Retinal pigment epithelial cell (primary cell): ENCODE measurements around the gene KIF3C.
"Not testable (repeated sequence)": the region's sequence is repeated elsewhere in the genome, so short reads cannot be mapped to it uniquely, and the experiment has no call there.

Experiments
- DNase-seq: peaks from one replicate; pipeline ENCODE4 v3.0.0-alpha.2; 2010; ENCODE audit warnings: low read depth
- H3K4me3 ChIP-seq: 2 replicates; pipeline ENCODE4 v1.5.1; 2011; ENCODE audit warnings: mild to moderate bottlenecking, low read length, control low read depth, moderate library complexity
- TF ChIP-seq, protein P1 (sequence below): conservative IDR thresholded peaks from 2 replicates; pipeline ENCODE4 v1.5.1; 2011; ENCODE audit warnings: low read depth, low read length, control low read depth, inconsistent platforms

KIF3C gene

DNA sequence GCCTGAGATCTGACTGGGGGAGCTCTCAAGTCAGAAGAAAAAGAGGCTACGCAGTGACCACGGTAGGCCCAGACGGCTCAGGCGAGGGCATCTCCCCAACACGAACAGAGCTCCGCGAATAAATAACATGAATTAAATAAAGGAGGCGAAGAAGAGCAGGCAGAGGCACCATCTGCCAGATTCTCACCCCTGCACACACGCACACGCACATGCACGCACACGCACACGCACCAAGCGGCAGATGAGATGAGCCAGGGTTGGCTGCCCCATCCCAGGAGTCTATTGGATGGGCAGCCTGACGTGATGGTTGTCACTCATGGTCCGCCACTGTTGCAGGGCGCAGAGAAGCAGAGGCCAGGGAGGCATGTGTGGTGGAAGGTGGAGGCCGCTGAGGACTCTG lies 53.6 kb downstream of the KIF3C start:
- TF ChIP-seq, protein P1, sequence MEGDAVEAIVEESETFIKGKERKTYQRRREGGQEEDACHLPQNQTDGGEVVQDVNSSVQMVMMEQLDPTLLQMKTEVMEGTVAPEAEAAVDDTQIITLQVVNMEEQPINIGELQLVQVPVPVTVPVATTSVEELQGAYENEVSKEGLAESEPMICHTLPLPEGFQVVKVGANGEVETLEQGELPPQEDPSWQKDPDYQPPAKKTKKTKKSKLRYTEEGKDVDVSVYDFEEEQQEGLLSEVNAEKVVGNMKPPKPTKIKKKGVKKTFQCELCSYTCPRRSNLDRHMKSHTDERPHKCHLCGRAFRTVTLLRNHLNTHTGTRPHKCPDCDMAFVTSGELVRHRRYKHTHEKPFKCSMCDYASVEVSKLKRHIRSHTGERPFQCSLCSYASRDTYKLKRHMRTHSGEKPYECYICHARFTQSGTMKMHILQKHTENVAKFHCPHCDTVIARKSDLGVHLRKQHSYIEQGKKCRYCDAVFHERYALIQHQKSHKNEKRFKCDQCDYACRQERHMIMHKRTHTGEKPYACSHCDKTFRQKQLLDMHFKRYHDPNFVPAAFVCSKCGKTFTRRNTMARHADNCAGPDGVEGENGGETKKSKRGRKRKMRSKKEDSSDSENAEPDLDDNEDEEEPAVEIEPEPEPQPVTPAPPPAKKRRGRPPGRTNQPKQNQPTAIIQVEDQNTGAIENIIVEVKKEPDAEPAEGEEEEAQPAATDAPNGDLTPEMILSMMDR: no peak
- no peak overlapping the region for H3K4me3 ChIP-seq
- DNase-seq: no peak

DNA sequence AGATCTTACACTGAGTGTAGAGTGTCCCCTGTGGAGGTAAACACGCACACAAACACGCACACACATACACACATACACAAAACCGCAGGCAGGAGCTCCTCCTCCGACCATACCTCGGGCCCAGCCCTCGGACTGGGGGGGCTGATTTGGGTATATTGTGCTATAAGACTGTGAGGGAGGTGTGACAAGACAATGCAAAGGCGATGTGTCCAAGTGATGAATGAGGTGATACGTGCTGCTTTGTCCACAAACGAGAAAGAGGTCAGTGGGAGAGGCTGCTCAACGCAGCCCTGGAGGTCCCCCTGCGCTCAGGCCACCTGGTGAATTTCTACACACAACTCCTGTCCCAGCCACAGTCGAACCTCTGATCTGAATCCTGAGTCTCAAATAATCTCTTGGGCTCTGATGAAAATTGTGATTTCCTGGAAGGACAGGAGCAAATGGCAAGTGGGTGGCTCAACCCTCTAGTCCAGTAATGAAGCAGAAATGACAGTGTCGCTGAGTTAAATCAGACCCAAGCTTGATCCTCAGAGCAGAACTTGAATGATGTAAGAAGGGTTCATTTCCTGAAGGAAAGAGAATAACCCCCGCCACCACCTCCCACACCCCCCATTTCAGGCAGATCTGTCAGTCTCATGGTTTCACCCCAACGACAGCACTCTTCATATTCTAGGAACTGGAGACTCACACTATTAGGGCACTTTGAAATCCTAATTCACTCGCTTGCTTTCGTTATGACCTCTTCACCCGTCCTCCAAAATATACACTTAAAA lies 55.1 kb downstream of the KIF3C start:
- DNase-seq: no peak
- no peak overlapping the region for H3K4me3 ChIP-seq
- TF ChIP-seq, protein P1: no peak

DNA sequence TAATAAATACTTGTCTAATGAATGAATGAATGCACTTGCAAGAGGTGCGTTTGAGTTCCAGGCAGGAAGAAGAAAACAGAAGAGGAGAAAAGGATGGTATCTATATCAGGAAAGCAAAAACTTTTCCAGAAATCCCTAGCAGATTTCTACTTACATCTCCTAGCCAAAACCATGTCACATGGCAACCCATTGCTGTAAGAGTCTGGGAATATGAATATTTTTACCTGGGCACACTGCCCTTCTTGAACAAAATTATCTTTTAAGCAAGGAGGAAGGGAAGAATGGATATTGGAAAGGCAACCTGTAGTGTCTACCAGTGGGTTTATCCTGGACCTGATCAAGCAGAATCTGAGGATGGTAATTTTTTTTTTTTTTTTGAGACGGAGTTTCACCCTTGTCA lies 59.8 kb downstream of the KIF3C start:
- H3K4me3 ChIP-seq: no peak overlapping the region
- DNase-seq: no peak
- TF ChIP-seq, protein P1: no peak

DNA sequence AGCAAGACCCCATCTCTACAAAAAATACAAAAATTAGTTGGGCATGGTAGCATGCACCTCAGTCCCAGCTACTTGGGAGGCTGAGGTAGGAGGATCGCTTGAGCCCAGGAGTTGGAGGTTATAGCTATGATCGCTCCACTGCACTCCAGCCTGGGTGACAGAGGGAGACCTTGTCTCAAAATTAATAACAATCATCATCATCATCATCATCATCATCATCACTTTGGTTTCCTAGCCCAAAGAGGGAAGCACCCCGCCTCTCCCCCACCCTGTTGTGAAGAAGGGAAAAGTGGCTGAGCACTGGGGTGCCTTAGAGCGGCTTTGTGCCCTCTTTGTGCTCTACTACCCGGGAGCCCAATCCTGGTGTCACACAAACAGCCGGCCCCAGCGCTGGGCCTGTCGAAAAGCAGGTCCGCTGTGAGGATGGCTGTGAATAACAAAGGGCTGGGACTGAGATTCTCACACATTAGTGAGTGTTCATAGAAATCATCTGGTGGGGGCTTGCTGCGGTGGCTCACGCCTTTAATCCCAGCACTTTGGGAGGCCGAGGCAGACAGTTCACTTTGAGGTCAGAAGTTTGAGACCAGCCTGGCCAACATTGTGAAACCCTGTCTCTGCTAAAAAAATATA lies 61.4 kb downstream of the KIF3C start:
- TF ChIP-seq, protein P1: no peak
- no peak for DNase-seq
- H3K4me3 ChIP-seq: no peak overlapping the region

DNA sequence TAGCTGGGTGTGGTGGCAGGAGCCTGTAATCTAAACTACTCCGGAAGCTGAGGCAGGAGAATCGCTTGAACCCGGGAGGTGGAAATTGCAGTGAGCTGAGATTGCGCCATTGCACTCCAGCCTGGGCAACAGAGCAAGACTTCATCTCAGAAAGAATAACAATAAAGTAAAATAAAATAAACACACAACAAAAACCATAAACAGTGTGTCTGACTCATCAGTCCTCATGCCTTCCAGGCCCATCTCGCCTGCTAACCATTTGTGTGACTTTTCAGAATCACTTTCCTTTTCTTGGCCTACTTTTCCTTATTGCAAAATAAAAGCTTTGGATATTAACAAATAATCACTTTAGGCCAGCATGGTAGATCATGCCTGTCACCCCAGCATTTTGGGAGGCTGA lies 62.0 kb downstream of the KIF3C start:
- TF ChIP-seq, protein P1: no peak
- no peak overlapping the region for H3K4me3 ChIP-seq
- DNase-seq: no peak

DNA sequence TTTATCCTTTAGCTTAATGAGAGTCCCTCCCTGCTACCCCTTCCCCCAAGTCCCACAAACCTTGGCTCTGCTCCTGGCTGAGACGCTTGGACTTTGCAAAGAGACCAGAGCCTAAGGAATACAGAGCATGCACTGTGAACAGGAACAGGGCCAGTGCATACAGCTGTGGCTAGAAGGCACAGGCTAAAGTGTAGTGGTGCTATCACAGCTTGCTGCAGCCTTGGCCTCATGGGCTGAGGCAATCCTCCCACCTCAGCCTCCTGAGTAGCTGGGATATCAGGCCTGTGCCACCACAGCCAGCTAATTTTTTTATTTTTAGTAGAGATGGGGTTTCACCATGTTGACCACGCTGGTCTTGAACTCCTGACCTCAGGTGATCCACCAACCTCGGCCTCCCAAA lies 64.5 kb downstream of the KIF3C start:
- H3K4me3 ChIP-seq: no peak overlapping the region
- DNase-seq: no peak
- TF ChIP-seq, protein P1: no peak

DNA sequence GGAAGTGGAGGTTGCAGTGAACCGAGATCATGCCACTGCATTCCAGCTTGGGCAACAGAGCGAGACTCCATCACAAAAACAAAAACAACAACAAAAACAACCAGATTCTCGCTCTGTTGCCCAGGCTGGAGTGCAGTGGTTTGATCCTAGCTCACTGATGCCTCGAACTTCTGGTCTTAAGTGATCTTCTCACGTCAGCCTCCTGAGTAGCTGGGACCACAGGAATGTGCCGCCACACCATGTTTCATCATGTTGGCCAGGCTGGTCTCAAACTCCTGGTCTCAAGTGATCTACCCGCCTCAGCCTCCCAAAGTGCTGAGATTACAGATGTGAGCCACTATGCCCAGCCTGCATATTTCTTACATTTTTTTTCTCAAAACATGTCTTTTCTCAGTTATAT lies 64.9 kb downstream of the KIF3C start:
- DNase-seq, H3K4me3 ChIP-seq: not testable (repeated sequence)

DNA sequence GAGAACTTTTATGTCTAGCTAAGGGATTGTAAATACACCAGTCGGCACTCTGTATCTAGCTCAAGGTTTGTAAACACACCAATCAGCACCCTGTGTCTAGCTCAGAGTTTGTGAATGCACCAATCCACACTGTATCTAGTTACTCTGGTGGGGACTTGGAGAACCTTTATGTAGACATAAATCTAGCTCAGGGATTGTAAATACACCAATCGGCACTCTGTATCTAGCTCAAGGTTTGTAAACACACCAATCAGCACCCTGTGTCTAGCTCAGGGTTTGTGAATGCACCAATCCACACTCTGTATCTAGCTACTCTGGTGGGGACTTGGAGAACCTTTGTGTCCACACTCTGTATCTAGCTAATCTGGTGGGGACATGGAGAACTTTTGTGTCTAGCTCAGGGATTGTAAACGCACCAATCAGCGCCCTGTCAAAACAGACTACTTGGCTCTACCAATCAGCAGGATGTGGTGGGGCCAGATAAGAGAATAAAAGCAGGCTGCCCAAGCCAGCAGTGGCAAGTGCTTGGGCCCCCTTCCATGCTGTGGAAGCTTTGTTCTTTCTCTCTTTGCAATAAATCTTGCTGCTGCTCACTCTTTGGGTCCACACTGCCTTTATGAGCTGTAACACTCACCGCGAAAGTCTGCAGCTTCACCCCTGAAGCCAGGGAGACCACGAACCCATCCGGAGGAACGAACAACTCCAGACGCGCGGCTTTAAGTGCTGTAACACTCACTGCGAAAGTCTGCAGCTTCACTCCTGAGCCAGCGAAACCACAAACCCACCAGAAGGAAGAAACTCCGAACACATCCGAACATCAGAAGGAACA lies 66.1 kb downstream of the KIF3C start:
- H3K4me3 ChIP-seq, DNase-seq: not testable (repeated sequence)

DNA sequence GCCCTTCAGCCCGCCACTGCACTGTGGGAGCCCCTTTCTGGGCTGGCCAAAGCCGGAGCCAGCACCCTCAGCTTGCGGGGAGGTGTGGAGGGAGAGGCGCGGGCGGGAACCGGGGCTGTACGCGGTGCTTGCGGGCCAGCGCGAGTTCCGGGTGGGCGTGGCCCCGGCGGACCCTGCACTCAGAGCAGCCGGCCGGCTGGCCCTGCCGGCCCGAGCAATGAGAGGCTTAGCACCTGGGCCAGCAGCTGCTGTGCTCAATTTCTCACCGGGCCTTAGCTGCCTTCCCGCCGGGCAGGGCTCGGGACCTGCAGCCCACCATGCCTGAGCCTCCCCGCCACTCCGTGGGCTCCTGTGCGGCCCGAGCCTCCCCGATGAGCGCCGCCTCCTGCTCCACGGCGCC lies 66.9 kb downstream of the KIF3C start:
- not testable (repeated sequence) for H3K4me3 ChIP-seq, DNase-seq

DNA sequence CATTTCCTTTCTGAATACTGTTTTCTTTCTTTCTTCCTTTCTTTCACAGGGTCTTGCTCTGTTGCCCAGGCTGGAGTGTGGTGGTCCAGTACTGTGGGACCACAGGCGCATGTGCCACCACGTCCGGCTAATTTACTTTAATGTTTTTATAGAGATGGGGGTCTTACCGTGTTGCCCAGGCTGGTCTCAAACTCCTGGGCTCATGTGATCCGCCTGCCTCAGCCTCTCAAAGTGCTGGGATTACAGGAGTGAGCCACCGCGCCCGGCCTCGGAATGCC lies 68.7 kb downstream of the KIF3C start:
- not testable (repeated sequence) for H3K4me3 ChIP-seq, DNase-seq
